IMR-90 (cell line): ENCODE measurements around the gene FCRLA. TPM values are rescaled to one million over a fixed set of nuclear protein-coding genes. Genes with fewer than 3 reads are reported as not detected.

Experiments used
- ATAC-seq: fragments of 200-7000 bp; cut with Tn5 transposase; 2 replicates; pipeline ENCODE4 v1.9.1; 2020; ENCODE audit warnings: low read depth, mild to moderate bottlenecking, moderate library complexity
- BruUV-seq: library from RNA; stranded (reverse); fragments of 400-500 nt; replicated peaks from 2 replicates; lab custom pipeline; 2021; lab: Mats Ljungman, UMichigan
- CTCF ChIA-PET: fragments of 300-600 bp; formaldehyde crosslinking; extraction: SDS; loops from one replicate; lab custom pipeline; 2021; ENCODE audit warnings: antibody characterized with exemption; lab: Yijun Ruan, JAX
- POLR2A ChIA-PET: fragments of 300-600 bp; sonication (Branson Sonifier 250); formaldehyde crosslinking; loops from one replicate; lab custom pipeline; 2022; ENCODE audit warnings: antibody characterized with exemption; ENCODE audit not compliant: unreplicated experiment; lab: Charles Lee
- DNase-seq: peaks from one replicate; pipeline ENCODE4 v3.0.0; 2013
- H2AFZ ChIP-seq: replicated peaks from 2 replicates; pipeline ENCODE3; 2013; ENCODE audit warnings: low read length, mild to moderate bottlenecking; ENCODE audit not compliant: poor library complexity
- H2AK5ac ChIP-seq: 2 replicates; pipeline ENCODE4 v1.6.1; 2013; ENCODE audit warnings: low read depth, low read length, inconsistent platforms
- H2AK9ac ChIP-seq: replicated peaks from 2 replicates; pipeline ENCODE3; 2013; ENCODE audit warnings: mild to moderate bottlenecking, low read depth, low read length, moderate library complexity; ENCODE audit not compliant: poor library complexity
- H2BK120ac ChIP-seq: 2 replicates; pipeline ENCODE4 v1.6.1; 2013; ENCODE audit warnings: low read depth, low read length, inconsistent platforms
- H2BK15ac ChIP-seq: 3 replicates; pipeline ENCODE4 v1.6.1; 2013; ENCODE audit warnings: low read depth, low read length, inconsistent platforms
- H2BK20ac ChIP-seq: 2 replicates; pipeline ENCODE4 v1.6.1; 2013; ENCODE audit warnings: low read depth, mild to moderate bottlenecking, inconsistent platforms, low read length, moderate library complexity
- H2BK5ac ChIP-seq: 2 replicates; pipeline ENCODE4 v1.6.1; 2013; ENCODE audit warnings: mild to moderate bottlenecking, low read depth, low read length, inconsistent platforms; ENCODE audit not compliant: poor library complexity, severe bottlenecking
- H3K14ac ChIP-seq: replicated peaks from 2 replicates; pipeline ENCODE4 v1.6.1; 2013; ENCODE audit warnings: low read depth, low read length, inconsistent platforms
- H3K18ac ChIP-seq: 2 replicates; pipeline ENCODE4 v1.6.1; 2013; ENCODE audit warnings: low read depth, low read length, control low read depth
- H3K23ac ChIP-seq: 2 replicates; pipeline ENCODE4 v1.6.1; 2013; ENCODE audit warnings: low read depth, low read length, inconsistent platforms
- H3K27ac ChIP-seq: 2 replicates; pipeline ENCODE4 v1.5.1; 2013; ENCODE audit warnings: mild to moderate bottlenecking, control low read depth, low read length; ENCODE audit not compliant: insufficient read depth
- H3K27me3 ChIP-seq: 2 replicates; pipeline ENCODE4 v1.6.1; 2013; ENCODE audit warnings: low read length; ENCODE audit not compliant: control insufficient read depth, insufficient read depth
- H3K36me3 ChIP-seq: 2 replicates; pipeline ENCODE4 v1.6.1; 2013; ENCODE audit warnings: low read length, mixed read lengths; ENCODE audit not compliant: control insufficient read depth, insufficient read depth
- H3K4ac ChIP-seq: 2 replicates; pipeline ENCODE4 v1.6.1; 2013; ENCODE audit warnings: low read depth, low read length, inconsistent platforms
- H3K4me1 ChIP-seq: 2 replicates; pipeline ENCODE4 v1.6.1; 2013; ENCODE audit warnings: low read length, mixed read lengths; ENCODE audit not compliant: control insufficient read depth, insufficient read depth
- H3K4me2 ChIP-seq: 2 replicates; pipeline ENCODE4 v1.6.1; 2013; ENCODE audit warnings: low read depth, mild to moderate bottlenecking, control low read depth, low read length, moderate library complexity
- H3K4me3 ChIP-seq: 2 replicates; pipeline ENCODE4 v1.5.1; 2013; ENCODE audit warnings: low read depth, mild to moderate bottlenecking, control low read depth, low read length, moderate library complexity; ENCODE audit not compliant: insufficient read depth
- H3K56ac ChIP-seq: 2 replicates; pipeline ENCODE4 v1.6.1; 2013; ENCODE audit warnings: low read length, inconsistent platforms; ENCODE audit not compliant: insufficient read depth; ENCODE audit errors: extremely low read depth
- H3K79me1 ChIP-seq, 2 experiments: 2 replicates each; pipeline ENCODE4 v1.6.1; 2013; ENCODE audit warnings: low read length in 2 of 2, inconsistent platforms in 1 of 2, low read depth in 1 of 2
- H3K9ac ChIP-seq: 2 replicates; pipeline ENCODE4 v1.6.1; 2013; ENCODE audit warnings: low read depth, low read length, control low read depth
- H3K9me1 ChIP-seq: 2 replicates; pipeline ENCODE4 v1.6.1; 2013; ENCODE audit warnings: low read length, inconsistent platforms; ENCODE audit not compliant: insufficient read depth
- H3K9me3 ChIP-seq: 2 replicates; pipeline ENCODE4 v1.6.1; 2013; ENCODE audit warnings: low read length; ENCODE audit not compliant: control insufficient read depth, insufficient read depth
- H4K20me1 ChIP-seq: 2 replicates; pipeline ENCODE4 v1.6.1; 2013; ENCODE audit warnings: low read length, inconsistent platforms; ENCODE audit not compliant: insufficient read depth
- H4K5ac ChIP-seq: 2 replicates; pipeline ENCODE4 v1.6.1; 2013; ENCODE audit warnings: mild to moderate bottlenecking, low read depth, low read length, control low read depth
- H4K8ac ChIP-seq, 2 experiments: 2 replicates each; pipeline ENCODE4 v1.6.1; 2013; ENCODE audit warnings: low read depth in 2 of 2, low read length in 2 of 2, control low read depth in 1 of 2, inconsistent platforms in 1 of 2
- H4K91ac ChIP-seq: 2 replicates; pipeline ENCODE4 v1.6.1; 2013; ENCODE audit warnings: low read depth, low read length, inconsistent platforms; ENCODE audit not compliant: insufficient read depth
- ELK1 ChIP-seq: fragments of 150-350 bp; IDR thresholded peaks from 2 replicates; pipeline ENCODE4 v1.6.1; 2016; ENCODE audit warnings: low read depth, mild to moderate bottlenecking, low read length, moderate library complexity, borderline replicate concordance
- FOS ChIP-seq: fragments of 150-350 bp; IDR thresholded peaks from 2 replicates; pipeline ENCODE4 v1.6.1; 2016; ENCODE audit warnings: low read depth, low read length
- MAZ ChIP-seq: IDR thresholded peaks from 2 replicates; pipeline ENCODE4 v1.6.1; 2012; ENCODE audit warnings: low read depth, mild to moderate bottlenecking, low read length, improper control_type of control experiment, moderate library complexity, borderline replicate concordance
- MXI1 ChIP-seq: IDR thresholded peaks from 2 replicates; pipeline ENCODE4 v1.6.1; 2012; ENCODE audit warnings: low read depth, mild to moderate bottlenecking, low read length, moderate library complexity, borderline replicate concordance
- NFE2L2 ChIP-seq: fragments of 150-350 bp; IDR thresholded peaks from 2 replicates; pipeline ENCODE4 v1.6.1; 2016; ENCODE audit warnings: low read depth, mild to moderate bottlenecking, low read length
- RAD21 ChIP-seq: IDR thresholded peaks from 2 replicates; pipeline ENCODE4 v1.6.1; 2012; ENCODE audit warnings: low read length, improper control_type of control experiment
- SMC3 ChIP-seq: fragments of 150-350 bp; IDR thresholded peaks from 2 replicates; pipeline ENCODE4 v1.6.1; 2016; ENCODE audit warnings: low read depth, mild to moderate bottlenecking, antibody characterized with exemption, low read length, moderate library complexity
- WGBS, 2 experiments: methylation state at CpG; one replicate each; pipeline versions ENCODE4 v1.1.5 to v1.1.7; 2013; ENCODE audit warnings: missing lambda C conversion rate in 2 of 2; ENCODE audit not compliant: insufficient read length in 1 of 2; ENCODE audit errors: extremely low coverage in 2 of 2; 5-methylcytosine and 5-hydroxymethylcytosine counted together
- dilution Hi-C: fragments of 300-500 bp; cut with HindIII; formaldehyde crosslinking; loops from one replicate; pipeline ENCODE4 v1.14.3; 2018; ENCODE audit warnings: low sequenced_read_pairs; ENCODE audit not compliant: unreplicated experiment
- in situ Hi-C: fragments of 300-500 bp; cut with MboI; formaldehyde crosslinking; loops from 3 replicates; pipeline ENCODE4 v1.14.3; 2019; ENCODE audit warnings: low sequenced_read_pairs, inconsistent platforms, mixed read lengths
- intact Hi-C: fragments of 100-400 bp; cut with micrococcal nuclease; formaldehyde crosslinking; loops from 2 replicates; pipeline ENCODE4 v1.10.0; 2022
- polyA plus RNA-seq, 3 experiments: library from polyadenylated mRNA; depleted of rRNA; stranded (reverse); fragments of >200 nt; gene quantifications; 2 replicates each; pipeline ENCODE4 v1.2.3, GENCODE V29; 2012; ENCODE audit warnings: low replicate concordance in 1 of 3
- total RNA-seq: library from RNA; depleted of rRNA; stranded (reverse); fragments of >200 nt; gene quantifications from 2 replicates; pipeline ENCODE4 v1.2.3, GENCODE V29; 2012
- TF ChIP-seq, protein P1 (sequence below): fragments of 150-350 bp; IDR thresholded peaks from 2 replicates; pipeline ENCODE4 v1.6.1; 2017; ENCODE audit warnings: mild to moderate bottlenecking, antibody characterized with exemption, low read length, low read depth

Gene FCRLA
- total and polyA plus RNA-seq, 2 of the 4 experiments (the other 2 are of a cell fraction), result 0.36 TPM

- Histone ChIP-seq H3K27me3 (peaks cover 9% of the 10 kb centered on the region; the same call in 1 of the 2 replicates), H4K5ac (no peak overlapping the region), H3K4me3 (no peak overlapping the region), H2AK5ac (no peak overlapping the region), H2BK15ac (no peak overlapping the region), H3K56ac (no peak overlapping the region), H3K18ac (no peak overlapping the region), H3K4me1 (no peaks in the 10 kb centered on the region), H2AFZ (no peak overlapping the region), H2BK120ac (no peak overlapping the region), H2BK20ac (no peak overlapping the region), H3K36me3 (no peaks in the 10 kb centered on the region), H4K91ac (no peak overlapping the region), H2BK5ac (no peak overlapping the region), H4K20me1 (no peaks in the 10 kb centered on the region), H3K27ac (no peak overlapping the region), H3K4ac (no peak overlapping the region), H3K14ac (no peak overlapping the region), H3K9ac (no peak overlapping the region), H3K9me1 (no peaks in the 10 kb centered on the region), H3K9me3 (no peaks in the 10 kb centered on the region), H3K79me1 (no peaks in the 10 kb centered on the region), H4K8ac (no peak overlapping the region), H2AK9ac (no peak overlapping the region), H3K4me2 (no peak overlapping the region), H3K23ac (no peak overlapping the region)
- no peak for TF ChIP-seq FOS
- TF ChIP-seq, protein P1, sequence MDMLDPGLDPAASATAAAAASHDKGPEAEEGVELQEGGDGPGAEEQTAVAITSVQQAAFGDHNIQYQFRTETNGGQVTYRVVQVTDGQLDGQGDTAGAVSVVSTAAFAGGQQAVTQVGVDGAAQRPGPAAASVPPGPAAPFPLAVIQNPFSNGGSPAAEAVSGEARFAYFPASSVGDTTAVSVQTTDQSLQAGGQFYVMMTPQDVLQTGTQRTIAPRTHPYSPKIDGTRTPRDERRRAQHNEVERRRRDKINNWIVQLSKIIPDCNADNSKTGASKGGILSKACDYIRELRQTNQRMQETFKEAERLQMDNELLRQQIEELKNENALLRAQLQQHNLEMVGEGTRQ, result no peak
- TF ChIP-seq MXI1, result no peak
- TF ChIP-seq MAZ, result no peak
- TF ChIP-seq ELK1, result no peak
- no peak for TF ChIP-seq NFE2L2
- no peak for TF ChIP-seq SMC3
- no peak for TF ChIP-seq RAD21
- no peak for ATAC-seq
- no TSS peak for BruUV-seq
- dilution Hi-C loops (no loop called here), intact Hi-C loops (no loop called here), in situ Hi-C loops (no loop called here)
- no CpG with 5 or more reads among the region's 3 CpGs for WGBS, 2 experiments
- ChIA-PET CTCF (no interaction called here), POLR2A (no interaction called here)
- DNase-seq, result no peak
Measured at GRCh38 chr1:161688946-161689345, 18.1 kb upstream of the FCRLA start.
